ENCODE data around the gene DNAH11. TPM values are rescaled to one million over a fixed set of nuclear protein-coding genes. Genes with fewer than 3 reads are reported as not detected.

DNAH11 gene
- total and polyA plus RNA-seq, 2 of the 13 experiments (the other 11 are each of a cell fraction or from before 2014, with no cell fraction given) = not detected

GRCh38 chr7:21754963-21755362, 212.1 kb downstream of the DNAH11 start:
- 0 out of 5 replicates have a peak, but pooled peaks cover 0 to 2% of the 10 kb centered on the region in 2 experiments for H3K27me3 ChIP-seq (ENCODE audit: control insufficient read depth in 1 of 2, insufficient read depth in 2 of 2, low read length in 2 of 2)
- CTCF ChIA-PET (ENCODE audit: low intra/inter-chr PET ratio, low total read pairs) = no interaction called here
- POLR2A ChIA-PET = no interaction called here
- intact Hi-C loops (cut with micrococcal nuclease; ENCODE audit: unreplicated experiment) (no loop called here), in situ Hi-C loops (cut with HindIII; ENCODE audit: extremely low pct_ligation_motif_present, low pct_unique_long_range_greater_than_20kb) (loop anchor here (25.0 kb wide), 1 partner anchor 218 kb away; the partner anchor contains the start of gene DNAH11)
- no TSS peak for BruUV-seq (replicated peaks)
- WGBS (ENCODE audit: low lambda C conversion rate) = 0% methylated on average over 3 of the region's 3 CpGs
- H3K27ac ChIP-seq (ENCODE audit: extremely low read length, insufficient read depth, low read length) = no peak overlapping the region
- H2AFZ ChIP-seq (ENCODE audit: low read length) = no peak overlapping the region
- H3K9me3 ChIP-seq (ENCODE audit: low read length) = no peaks in the 10 kb centered on the region
- no peaks in the 10 kb centered on the region for H3K79me2 ChIP-seq (ENCODE audit: insufficient read depth, low read length)
- DNase-seq (ENCODE audit: low spot score) (no peak), ATAC-seq (no peak), FAIRE-seq (no peak)
- H4K20me1 ChIP-seq (ENCODE audit: insufficient read depth, low read length) = no peaks in the 10 kb centered on the region
- TF ChIP-seq ZNF101 (CRISPR knock-in tag; IDR thresholded peaks at IDR 0.05; ENCODE audit: borderline replicate concordance, low read depth) = no peak
- no peak for TF ChIP-seq ZNF720 (CRISPR knock-in tag; IDR thresholded peaks at IDR 0.05)
- TF ChIP-seq GATAD1 (CRISPR knock-in tag; IDR thresholded peaks at IDR 0.05) = no peak
- TF ChIP-seq, protein P1, sequence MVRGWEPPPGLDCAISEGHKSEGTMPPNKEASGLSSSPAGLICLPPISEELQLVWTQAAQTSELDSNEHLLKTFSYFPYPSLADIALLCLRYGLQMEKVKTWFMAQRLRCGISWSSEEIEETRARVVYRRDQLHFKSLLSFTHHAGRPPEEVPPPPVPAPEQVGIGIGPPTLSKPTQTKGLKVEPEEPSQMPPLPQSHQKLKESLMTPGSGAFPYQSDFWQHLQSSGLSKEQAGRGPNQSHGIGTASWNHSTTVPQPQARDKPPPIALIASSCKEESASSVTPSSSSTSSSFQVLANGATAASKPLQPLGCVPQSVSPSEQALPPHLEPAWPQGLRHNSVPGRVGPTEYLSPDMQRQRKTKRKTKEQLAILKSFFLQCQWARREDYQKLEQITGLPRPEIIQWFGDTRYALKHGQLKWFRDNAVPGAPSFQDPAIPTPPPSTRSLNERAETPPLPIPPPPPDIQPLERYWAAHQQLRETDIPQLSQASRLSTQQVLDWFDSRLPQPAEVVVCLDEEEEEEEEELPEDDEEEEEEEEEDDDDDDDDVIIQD (CRISPR knock-in tag; IDR thresholded peaks at IDR 0.05; ENCODE audit: low read depth) = no peak
- TF ChIP-seq RARA (CRISPR knock-in tag; IDR thresholded peaks at IDR 0.05) = no peak
- no peak for TF ChIP-seq ZNF24 (IDR thresholded peaks at IDR 0.05)
- H3K9ac ChIP-seq (ENCODE audit: insufficient read depth, low read depth, low read length) = no peak overlapping the region
- H3K4me1 ChIP-seq (ENCODE audit: insufficient read depth, low read length) = peaks cover 17% of the 10 kb centered on the region
- H3K36me3 ChIP-seq (replicated peaks in 1 of 2; ENCODE audit: control insufficient read depth in 1 of 2, insufficient read depth in 2 of 2, low read length in 2 of 2) = no peaks in the 10 kb centered on the region
- H3K4me3 ChIP-seq (replicated peaks in 1 of 3; ENCODE audit: insufficient read depth in 1 of 3, low read depth in 2 of 3, low read length in 3 of 3) = no peak overlapping the region
- no peak overlapping the region for H3K4me2 ChIP-seq (ENCODE audit: low read depth, low read length)

DNA sequence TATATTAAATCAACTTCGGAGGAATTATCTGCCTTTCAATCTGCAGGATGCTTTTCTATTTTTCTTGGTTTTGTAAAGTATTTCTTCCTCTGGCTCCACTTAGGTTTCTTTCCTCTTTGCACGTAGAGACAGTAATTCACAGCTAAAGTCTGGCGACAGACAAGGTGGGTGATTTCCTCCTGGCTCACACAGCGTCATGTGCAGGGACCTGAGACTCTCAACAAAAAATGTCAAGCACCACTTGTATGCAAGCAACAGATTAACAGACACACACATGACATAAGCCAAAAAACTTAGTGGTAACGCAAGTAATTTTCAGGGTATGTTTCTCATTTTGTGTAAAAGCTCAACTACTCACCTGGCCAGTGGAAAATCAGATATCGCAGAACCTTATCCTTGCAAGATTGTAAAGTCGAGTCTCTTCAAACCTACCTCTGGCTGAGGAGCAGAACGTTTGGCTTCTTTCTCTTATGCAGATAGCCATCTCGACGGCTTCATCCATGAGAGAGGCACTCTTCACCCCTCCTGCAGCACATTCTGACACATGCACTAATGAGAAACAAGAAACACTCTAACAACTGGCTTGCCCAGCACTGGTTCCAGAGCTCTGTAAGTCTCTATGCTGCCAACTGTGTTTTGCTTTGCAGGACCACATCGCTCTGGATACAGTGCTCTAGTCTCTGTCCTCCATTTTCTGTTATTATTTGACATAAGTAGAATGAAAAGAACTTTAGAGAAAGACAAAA, 214.9 kb downstream of the DNAH11 start:
- Histone ChIP-seq H2AFZ (ENCODE audit: low read length) (no peak overlapping the region), H3K79me2 (ENCODE audit: insufficient read depth, low read length) (no peaks in the 10 kb centered on the region), H3K9ac (ENCODE audit: insufficient read depth, low read depth, low read length) (no peak overlapping the region), H3K4me3 (replicated peaks in 1 of 3; ENCODE audit: insufficient read depth in 1 of 3, low read depth in 2 of 3, low read length in 3 of 3) (no peak overlapping the region), H3K27ac (ENCODE audit: extremely low read length, insufficient read depth, low read length) (no peak overlapping the region), H3K4me1 (ENCODE audit: insufficient read depth, low read length) (peaks cover 17% of the 10 kb centered on the region), H3K36me3 (replicated peaks in 1 of 2; ENCODE audit: control insufficient read depth in 1 of 2, insufficient read depth in 2 of 2, low read length in 2 of 2) (no peaks in the 10 kb centered on the region), H4K20me1 (ENCODE audit: insufficient read depth, low read length) (no peaks in the 10 kb centered on the region), H3K4me2 (ENCODE audit: low read depth, low read length) (no peak overlapping the region), H3K9me3 (ENCODE audit: low read length) (no peaks in the 10 kb centered on the region), H3K27me3 (ENCODE audit: control insufficient read depth in 1 of 2, insufficient read depth in 2 of 2, low read length in 2 of 2) (no peaks in the 10 kb centered on the region)
- BruUV-seq (replicated peaks) = no TSS peak
- intact Hi-C loops (cut with micrococcal nuclease; ENCODE audit: unreplicated experiment) (no loop called here), in situ Hi-C loops (cut with HindIII; ENCODE audit: extremely low pct_ligation_motif_present, low pct_unique_long_range_greater_than_20kb) (loop anchor here (25.0 kb wide), 1 partner anchor 220 kb away; the partner anchor contains the start of gene DNAH11)
- FAIRE-seq = no peak
- no peak for TF ChIP-seq ZNF652 (CRISPR knock-in tag; IDR thresholded peaks at IDR 0.05; ENCODE audit: borderline replicate concordance, low read depth)
- no peak for TF ChIP-seq SP140L (CRISPR knock-in tag; IDR thresholded peaks at IDR 0.05; ENCODE audit: borderline replicate concordance)
- TF ChIP-seq SALL2 (CRISPR knock-in tag; IDR thresholded peaks at IDR 0.05) = no peak
- no peak for TF ChIP-seq ZFP36L1 (CRISPR knock-in tag; IDR thresholded peaks at IDR 0.05)
- TF ChIP-seq TBL1XR1 (IDR thresholded peaks at IDR 0.05; ENCODE audit: borderline replicate concordance, low read length, partially characterized antibody) = no peak
- WGBS (ENCODE audit: low lambda C conversion rate) = 20% methylated on average over 11 of the region's 11 CpGs
- ChIA-PET CTCF (ENCODE audit: low intra/inter-chr PET ratio, low total read pairs) (no interaction called here), POLR2A (no interaction called here)
- no peak; the same call in 2 of the 3 replicates for ATAC-seq
- DNase-seq (ENCODE audit: low spot score) = no peak

Measured in HepG2 (cell line).